GM12874 (cell line): ENCODE data around the gene GDA.

Experiments
- TF ChIP-seq, protein P1 (sequence below): IDR thresholded peaks from 2 replicates; pipeline ENCODE4 v1.5.1; 2011; ENCODE audit warnings: low read depth, mild to moderate bottlenecking, control low read depth, low read length, moderate library complexity; ENCODE audit not compliant: insufficient read depth

GDA gene

GRCh38 chr9:72150661-72151060 is 1.4 kb downstream of the GDA start:
- TF ChIP-seq, protein P1, sequence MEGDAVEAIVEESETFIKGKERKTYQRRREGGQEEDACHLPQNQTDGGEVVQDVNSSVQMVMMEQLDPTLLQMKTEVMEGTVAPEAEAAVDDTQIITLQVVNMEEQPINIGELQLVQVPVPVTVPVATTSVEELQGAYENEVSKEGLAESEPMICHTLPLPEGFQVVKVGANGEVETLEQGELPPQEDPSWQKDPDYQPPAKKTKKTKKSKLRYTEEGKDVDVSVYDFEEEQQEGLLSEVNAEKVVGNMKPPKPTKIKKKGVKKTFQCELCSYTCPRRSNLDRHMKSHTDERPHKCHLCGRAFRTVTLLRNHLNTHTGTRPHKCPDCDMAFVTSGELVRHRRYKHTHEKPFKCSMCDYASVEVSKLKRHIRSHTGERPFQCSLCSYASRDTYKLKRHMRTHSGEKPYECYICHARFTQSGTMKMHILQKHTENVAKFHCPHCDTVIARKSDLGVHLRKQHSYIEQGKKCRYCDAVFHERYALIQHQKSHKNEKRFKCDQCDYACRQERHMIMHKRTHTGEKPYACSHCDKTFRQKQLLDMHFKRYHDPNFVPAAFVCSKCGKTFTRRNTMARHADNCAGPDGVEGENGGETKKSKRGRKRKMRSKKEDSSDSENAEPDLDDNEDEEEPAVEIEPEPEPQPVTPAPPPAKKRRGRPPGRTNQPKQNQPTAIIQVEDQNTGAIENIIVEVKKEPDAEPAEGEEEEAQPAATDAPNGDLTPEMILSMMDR, result no peak

DNA sequence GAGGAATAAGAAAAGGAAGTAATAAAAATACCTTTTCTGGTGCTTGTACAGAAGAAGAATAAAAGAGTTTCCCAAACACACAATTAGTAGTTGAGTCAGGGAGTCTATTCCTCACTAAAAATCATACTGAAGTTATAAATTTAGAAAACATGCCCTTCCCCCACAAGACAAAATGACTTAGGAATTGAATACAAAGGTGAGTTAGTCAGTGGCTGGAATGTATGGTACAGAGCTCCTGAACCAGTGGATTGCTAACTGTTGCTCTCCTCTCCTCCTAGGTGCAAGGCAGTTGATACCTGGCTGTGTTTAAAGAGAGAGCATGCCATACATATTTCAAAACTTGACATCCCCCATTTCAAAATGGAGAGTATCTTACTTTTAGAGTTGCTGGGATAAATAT is 1.9 kb downstream of the GDA start:
- TF ChIP-seq, protein P1, result no peak

GRCh38 chr9:72154468-72155285 is 5.4 kb downstream of the GDA start:
- TF ChIP-seq, protein P1, result no peak

GRCh38 chr9:72155301-72155700 is 6.1 kb downstream of the GDA start:
- TF ChIP-seq, protein P1, result no peak

- TF ChIP-seq, protein P1, result no peak
Measured at GRCh38 chr9:72156586-72156985, 7.3 kb downstream of the GDA start.

DNA sequence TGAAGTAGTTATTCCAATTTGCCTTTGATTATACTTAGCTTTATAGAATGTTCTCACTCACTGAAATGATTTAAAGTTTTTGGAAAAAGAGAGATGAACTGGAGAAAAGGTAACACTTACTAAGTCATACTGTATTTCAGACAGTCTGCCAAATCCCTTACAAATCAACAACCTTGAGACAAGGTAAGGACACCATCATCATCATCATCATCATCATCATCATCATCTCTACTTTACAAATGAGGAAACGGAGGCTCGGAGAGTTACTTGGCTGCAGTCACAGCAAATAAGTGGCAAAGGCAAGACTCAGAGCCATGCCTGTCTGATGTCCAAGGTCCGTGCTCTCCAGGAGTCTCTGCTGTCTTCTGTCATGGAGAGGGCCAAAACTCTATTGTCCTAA is 9.4 kb downstream of the GDA start:
- TF ChIP-seq, protein P1, result no peak

- TF ChIP-seq, protein P1, result no peak
Measured at GRCh38 chr9:72160446-72161123, 11.3 kb downstream of the GDA start.
